Measurements from ENCODE around the gene WDR7. TPM values are rescaled to one million over a fixed set of nuclear protein-coding genes. Genes with fewer than 3 reads are reported as not detected.

The WDR7 gene
- total and polyA plus RNA-seq, 2 experiments from 2014 or later = 9.8 to 15.0 TPM

- H3K27ac ChIP-seq = no peak overlapping the region
- no peaks in the 10 kb centered on the region for H3K4me1 ChIP-seq (ENCODE audit: low read depth)
- H3K36me3 ChIP-seq = peaks cover 3% of the 10 kb centered on the region
- TF ChIP-seq CTCF (IDR thresholded peaks at IDR 0.05; ENCODE audit: low read depth, low read length) = no peak
- DNase-seq (ENCODE audit: low read depth in 1 of 2, low spot score in 1 of 2) = no peak
- H3K27me3 ChIP-seq = no peaks in the 10 kb centered on the region
- no peak overlapping the region for H3K4me3 ChIP-seq
- H3K9me3 ChIP-seq (ENCODE audit: low read depth) = no peaks in the 10 kb centered on the region
Measured at GRCh38 chr18:56935434-56936040, 284.4 kb downstream of the WDR7 start.

GRCh38 chr18:56936457-56936856, 285.3 kb downstream of the WDR7 start:
- H3K9me3 ChIP-seq (ENCODE audit: low read depth) = no peaks in the 10 kb centered on the region
- TF ChIP-seq CTCF (IDR thresholded peaks at IDR 0.05; ENCODE audit: low read depth, low read length) = no peak
- H3K27me3 ChIP-seq = no peaks in the 10 kb centered on the region
- H3K4me3 ChIP-seq = no peak overlapping the region
- no peaks in the 10 kb centered on the region for H3K4me1 ChIP-seq (ENCODE audit: low read depth)
- DNase-seq (ENCODE audit: low read depth in 1 of 2, low spot score in 1 of 2) = no peak
- no peak overlapping the region for H3K27ac ChIP-seq
- peaks cover 3% of the 10 kb centered on the region for H3K36me3 ChIP-seq

- Histone ChIP-seq H3K4me1 (ENCODE audit: low read depth) (no peaks in the 10 kb centered on the region), H3K9me3 (ENCODE audit: low read depth) (no peaks in the 10 kb centered on the region), H3K36me3 (peaks cover 3% of the 10 kb centered on the region), H3K4me3 (no peak overlapping the region), H3K27me3 (no peaks in the 10 kb centered on the region), H3K27ac (no peak overlapping the region)
- TF ChIP-seq CTCF (IDR thresholded peaks at IDR 0.05; ENCODE audit: low read depth, low read length) = no peak
- DNase-seq (ENCODE audit: low read depth in 1 of 2, low spot score in 1 of 2) = peak in 1 of 2 donors; percentile 9
Measured at GRCh38 chr18:56937874-56938430, 286.8 kb downstream of the WDR7 start.

- H3K4me3 ChIP-seq = no peak overlapping the region
- no peaks in the 10 kb centered on the region for H3K9me3 ChIP-seq (ENCODE audit: low read depth)
- H3K27ac ChIP-seq = peak overlapping the region; percentile 40
- peaks cover 1% of the 10 kb centered on the region for H3K4me1 ChIP-seq (ENCODE audit: low read depth)
- no peaks in the 10 kb centered on the region for H3K27me3 ChIP-seq
- no peaks in the 10 kb centered on the region for H3K36me3 ChIP-seq
- no peak for DNase-seq (ENCODE audit: low read depth in 1 of 2, low spot score in 1 of 2)
- no peak for TF ChIP-seq CTCF (IDR thresholded peaks at IDR 0.05; ENCODE audit: low read depth, low read length)
Measured at GRCh38 chr18:56945171-56946083, 294.3 kb downstream of the WDR7 start.

- no peak for DNase-seq (ENCODE audit: low read depth in 1 of 2, low spot score in 1 of 2)
- Histone ChIP-seq H3K4me1 (ENCODE audit: low read depth) (peaks cover 18% of the 10 kb centered on the region), H3K27ac (no peak overlapping the region), H3K36me3 (no peaks in the 10 kb centered on the region), H3K27me3 (no peaks in the 10 kb centered on the region), H3K9me3 (ENCODE audit: low read depth) (no peaks in the 10 kb centered on the region), H3K4me3 (no peak overlapping the region)
- no peak for TF ChIP-seq CTCF (IDR thresholded peaks at IDR 0.05; ENCODE audit: low read depth, low read length)
Measured at GRCh38 chr18:56947236-56947635, 296.1 kb downstream of the WDR7 start.
